ENCODE measurements around the gene ALKAL2.
"Not testable (repeated sequence)": the region's sequence is repeated elsewhere in the genome, so short reads cannot be mapped to it uniquely, and the experiment has no call there.

The ALKAL2 gene

GRCh38 chr2:287911-288757 is at the start of gene ALKAL2:
Gene ALKAL2 (minus strand): TSS chr2:288091. CDS start chr2:287835, 256 bp downstream.
- no peak for FAIRE-seq

- FAIRE-seq: not testable (repeated sequence)
These were observed 49.1 kb upstream of the ALKAL2 start for GRCh38 chr2:336949-337348.

GRCh38 chr2:336360-336759 is 48.5 kb upstream of the ALKAL2 start:
- FAIRE-seq: no peak

GRCh38 chr2:332592-332991 is 44.7 kb upstream of the ALKAL2 start:
- FAIRE-seq: no peak

- no peak for FAIRE-seq
These were observed 40.9 kb upstream of the ALKAL2 start for GRCh38 chr2:328761-329160.

- no peak for FAIRE-seq
These were observed 35.1 kb upstream of the ALKAL2 start for GRCh38 chr2:323035-323434.

- no peak for FAIRE-seq
These were observed 34.4 kb upstream of the ALKAL2 start for GRCh38 chr2:322326-322725.

GRCh38 chr2:320561-320960 is 32.7 kb upstream of the ALKAL2 start:
- no peak for FAIRE-seq

GRCh38 chr2:319059-319600 is 31.2 kb upstream of the ALKAL2 start:
- FAIRE-seq: no peak

GRCh38 chr2:317501-318424 is 29.9 kb upstream of the ALKAL2 start:
- no peak for FAIRE-seq

- FAIRE-seq: no peak
These were observed 28.5 kb upstream of the ALKAL2 start for GRCh38 chr2:316381-316780.

- not testable (repeated sequence) for FAIRE-seq
These were observed 28.0 kb upstream of the ALKAL2 start for GRCh38 chr2:315925-316324.

GRCh38 chr2:314561-315336 is 26.9 kb upstream of the ALKAL2 start:
- FAIRE-seq: no peak

GRCh38 chr2:313991-314390 is 26.1 kb upstream of the ALKAL2 start:
- no peak for FAIRE-seq

GRCh38 chr2:310994-311393 is 23.1 kb upstream of the ALKAL2 start:
- no peak for FAIRE-seq

- FAIRE-seq: no peak
These were observed 22.1 kb upstream of the ALKAL2 start for GRCh38 chr2:309954-310510.

- FAIRE-seq: no peak
These were observed 21.5 kb upstream of the ALKAL2 start for GRCh38 chr2:309148-309953.

GRCh38 chr2:305366-305765 is 17.5 kb upstream of the ALKAL2 start:
- no peak for FAIRE-seq

GRCh38 chr2:296354-296753 is 8.5 kb upstream of the ALKAL2 start:
- FAIRE-seq: no peak

GRCh38 chr2:295090-295489 is 7.2 kb upstream of the ALKAL2 start:
- FAIRE-seq: no peak

GRCh38 chr2:290090-290722 is 2.3 kb upstream of the ALKAL2 start:
- FAIRE-seq: peak; percentile 37
